ENCODE measurements around the gene ZNF273.
"Not testable (repeated sequence)": the region's sequence is repeated elsewhere in the genome, so short reads cannot be mapped to it uniquely, and the experiment has no call there.

- TF ChIP-seq CTCF, POLR2A (IDR thresholded peaks at IDR 0.05): not testable (repeated sequence)
Observed at GRCh38 chr7:64863530-64863929, 39.5 kb upstream of the ZNF273 start.

All from right lobe of liver (tissue), 4 donors.